CD14-positive monocyte (primary cell): Measurements from ENCODE around the gene PNISR. TPM values are rescaled to one million over a fixed set of nuclear protein-coding genes. Genes with fewer than 3 reads are reported as not detected.

ENCODE experiments used
- DNase-seq, 3 donors: peaks; one replicate each; pipeline ENCODE4 v3.0.0-alpha.2; 2011 to 2022
- H2AFZ ChIP-seq: 2 replicates; pipeline ENCODE4 v1.6.0; 2012; ENCODE audit warnings: mild to moderate bottlenecking, low read depth, low read length, inconsistent platforms; ENCODE audit not compliant: insufficient read depth, poor library complexity, severe bottlenecking
- H3K27ac ChIP-seq, 2 donors: 1 replicate in 1 of 2; 2 replicates in 1 of 2; pipeline ENCODE4 v1.5.1; 2012 to 2013; ENCODE audit warnings: low read length in 2 of 2, control low read depth in 1 of 2, inconsistent platforms in 1 of 2, low read depth in 1 of 2, mild to moderate bottlenecking in 1 of 2
- H3K27me3 ChIP-seq, 2 donors: one replicate each; pipeline versions ENCODE4 v1.6.0 to v1.6.1; 2011 to 2013; ENCODE audit warnings: low read length in 2 of 2; ENCODE audit not compliant: control insufficient read depth in 2 of 2, insufficient read depth in 2 of 2
- H3K36me3 ChIP-seq, 2 donors: replicated peaks in 1 of 2; 1 replicate in 1 of 2; 2 replicates in 1 of 2; pipeline versions ENCODE4 v1.5.1 to v1.6.1; 2012 to 2013; ENCODE audit warnings: low read length in 2 of 2, control low read depth in 1 of 2, inconsistent platforms in 1 of 2, mild to moderate bottlenecking in 1 of 2; ENCODE audit not compliant: insufficient read depth in 2 of 2, control insufficient read depth in 1 of 2
- H3K4me1 ChIP-seq, 2 donors: 1 replicate in 1 of 2; 2 replicates in 1 of 2; pipeline versions ENCODE4 v1.5.1 to v1.6.1; 2012 to 2013; ENCODE audit warnings: low read length in 2 of 2, control low read depth in 1 of 2, inconsistent platforms in 1 of 2, mild to moderate bottlenecking in 1 of 2, moderate library complexity in 1 of 2; ENCODE audit not compliant: insufficient read depth in 2 of 2, control insufficient read depth in 1 of 2
- H3K4me2 ChIP-seq: replicated peaks from 2 replicates; pipeline ENCODE3; 2012; ENCODE audit warnings: low read length, moderate library complexity, mild to moderate bottlenecking; ENCODE audit not compliant: poor library complexity, severe bottlenecking; ENCODE audit errors: extremely low read depth
- H3K4me3 ChIP-seq, 3 experiments: fragments of 200-600 bp in 1 of 3; sonication (generic) in 1 of 3; replicated peaks in 1 of 3; 1 replicate in 2 of 3; 2 replicates in 1 of 3; pipeline ENCODE4 v1.5.1; 2011 to 2013; ENCODE audit warnings: low read length in 3 of 3, mild to moderate bottlenecking in 3 of 3, control low read depth in 2 of 3, low read depth in 2 of 3, inconsistent platforms in 1 of 3, moderate library complexity in 1 of 3
- H3K79me2 ChIP-seq: 2 replicates; pipeline ENCODE4 v1.6.0; 2012; ENCODE audit warnings: mild to moderate bottlenecking, control low read depth, inconsistent platforms, low read length, moderate library complexity; ENCODE audit not compliant: insufficient read depth
- H3K9ac ChIP-seq: 2 replicates; pipeline ENCODE4 v1.6.0; 2017; ENCODE audit warnings: low read length, mild to moderate bottlenecking; ENCODE audit not compliant: insufficient read depth, poor library complexity, severe bottlenecking
- H3K9me3 ChIP-seq, 2 donors: replicated peaks in 1 of 2; 1 replicate in 1 of 2; 2 replicates in 1 of 2; pipeline versions ENCODE4 v1.5.1 to v1.6.1; 2012 to 2013; ENCODE audit warnings: low read length in 2 of 2, control low read depth in 1 of 2; ENCODE audit not compliant: control insufficient read depth in 1 of 2, insufficient read depth in 1 of 2
- H4K20me1 ChIP-seq: 2 replicates; pipeline ENCODE4 v1.6.0; 2012; ENCODE audit warnings: mild to moderate bottlenecking, low read length, control low read depth, moderate library complexity; ENCODE audit not compliant: insufficient read depth
- H3K27ac Mint-ChIP-seq, 7 donors: one replicate each; pipeline ENCODE4 v1.8.0; 2020; ENCODE audit warnings: mild to moderate bottlenecking in 7 of 7, mixed read lengths in 7 of 7, moderate library complexity in 6 of 7, inconsistent platforms in 2 of 7
- H3K27me3 Mint-ChIP-seq, 3 donors: one replicate each; pipeline ENCODE4 v1.8.0; 2021 to 2022; ENCODE audit warnings: low read depth in 3 of 3, mild to moderate bottlenecking in 3 of 3, mixed read lengths in 3 of 3, moderate library complexity in 3 of 3, inconsistent platforms in 1 of 3
- H3K36me3 Mint-ChIP-seq, 2 donors: one replicate each; pipeline ENCODE4 v1.8.0; 2020; ENCODE audit warnings: mixed read lengths in 2 of 2, inconsistent platforms in 1 of 2, mild to moderate bottlenecking in 1 of 2
- H3K4me1 Mint-ChIP-seq: one replicate; pipeline ENCODE4 v1.8.0; 2020; ENCODE audit warnings: mild to moderate bottlenecking, mixed read lengths
- H3K4me3 Mint-ChIP-seq, 2 donors: one replicate each; pipeline ENCODE4 v1.8.0; 2020; ENCODE audit warnings: mild to moderate bottlenecking in 2 of 2, mixed read lengths in 2 of 2, moderate library complexity in 1 of 2
- H3K9me3 Mint-ChIP-seq, 7 donors: one replicate each; pipeline ENCODE4 v1.8.0; 2020 to 2022; ENCODE audit warnings: mixed read lengths in 7 of 7, mild to moderate bottlenecking in 6 of 7, moderate library complexity in 6 of 7, inconsistent platforms in 2 of 7
- CTCF ChIP-seq: fragments of 200-600 bp; IDR thresholded peaks from one replicate; pipeline ENCODE4 v1.8.0; 2022; ENCODE audit warnings: antibody characterized with exemption, mild to moderate bottlenecking
- intact Hi-C, 2 donors: fragments of 100-400 bp; cut with micrococcal nuclease; formaldehyde crosslinking; loops; one replicate each; pipeline versions ENCODE4 v1.15.0 to v1.15.1; 2023
- polyA plus RNA-seq, 3 donors: library from polyadenylated mRNA; depleted of rRNA in 1 of 3; unstranded in 2 of 3; stranded (reverse) in 1 of 3; fragments of 300-500 nt in 2 of 3; fragments of >200 nt in 1 of 3; fragmentation: Illumina TruSeq in 2 of 3; gene quantifications; 1 replicate in 2 of 3; 2 replicates in 1 of 3; pipeline ENCODE4 v1.2.3, GENCODE V29; 2012 to 2021

PNISR gene
- polyA plus RNA-seq, 3 donors, result 28.9 to 75.4 (median 33.9) TPM

DNA sequence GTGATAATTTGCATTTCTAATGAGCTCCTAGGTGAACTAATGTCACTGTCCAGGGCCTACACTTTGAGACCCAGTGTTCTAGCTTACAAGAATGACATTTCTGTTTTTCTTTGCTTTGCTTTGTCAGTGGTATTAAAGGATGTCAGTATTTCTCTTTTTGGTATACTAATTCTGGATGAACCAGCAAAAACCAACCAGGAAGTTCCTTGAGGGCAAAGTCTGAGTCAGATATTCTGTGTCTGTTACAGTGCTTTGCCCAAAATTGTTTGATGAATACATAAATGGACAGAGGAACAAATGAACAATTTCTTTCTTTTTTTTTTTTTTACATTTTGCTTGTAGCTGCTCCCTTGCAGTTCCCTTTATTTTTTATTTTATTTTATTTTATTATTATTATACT lies 46.5 kb downstream of the PNISR start:
- Mint-ChIP-seq H3K4me3 (no peak overlapping the region), H3K36me3 (no peaks in the 10 kb centered on the region), H3K4me1 (no peaks in the 10 kb centered on the region), H3K27ac (no peak overlapping the region), H3K9me3 (no peaks in the 10 kb centered on the region), H3K27me3 (peaks cover 0 to 2% (median 0%) of the 10 kb centered on the region in 3 donors)
- no peak for DNase-seq
- Histone ChIP-seq H3K4me1 (no peaks in the 10 kb centered on the region), H3K27ac (no peak overlapping the region), H3K9ac (no peak overlapping the region), H3K4me2 (no peak overlapping the region), H3K9me3 (no peaks in the 10 kb centered on the region), H3K4me3 (no peak overlapping the region), H3K27me3 (no peaks in the 10 kb centered on the region), H3K79me2 (no peaks in the 10 kb centered on the region), H3K36me3 (no peaks in the 10 kb centered on the region), H2AFZ (no peak overlapping the region), H4K20me1 (no peaks in the 10 kb centered on the region)
- intact Hi-C loops, result no loop called here
- no peak for TF ChIP-seq CTCF

GRCh38 chr6:99369533-99369932 lies 55.6 kb downstream of the PNISR start:
- H3K4me3 Mint-ChIP-seq, result no peak overlapping the region

More at GRCh38 chr6:99369533-99369932, 55.6 kb downstream of the PNISR start:
- Histone ChIP-seq H3K36me3 (no peaks in the 10 kb centered on the region), H3K79me2 (no peaks in the 10 kb centered on the region), H3K4me3 (no peak overlapping the region), H3K27me3 (no peaks in the 10 kb centered on the region), H2AFZ (no peak overlapping the region), H3K4me1 (no peaks in the 10 kb centered on the region), H4K20me1 (no peaks in the 10 kb centered on the region), H3K27ac (no peak overlapping the region), H3K4me2 (no peak overlapping the region), H3K9me3 (no peaks in the 10 kb centered on the region), H3K9ac (no peak overlapping the region)
- Mint-ChIP-seq H3K9me3 (peaks cover 0 to 1% (median 0%) of the 10 kb centered on the region in 7 donors), H3K36me3 (no peaks in the 10 kb centered on the region), H3K4me1 (no peaks in the 10 kb centered on the region), H3K27ac (no peak overlapping the region), H3K27me3 (peaks cover under 1 to 4% (median 3%) of the 10 kb centered on the region in 3 donors)
- no peak for DNase-seq
- intact Hi-C loops, result no loop called here
- TF ChIP-seq CTCF, result no peak
